ENCODE results near the gene MFSD2B.

GRCh38 chr2:24022324-24022974 is 12.6 kb downstream of the MFSD2B start:
- no peak for TF ChIP-seq POLR2A (IDR thresholded peaks at IDR 0.05; ENCODE audit: low read depth, low read length)
- TF ChIP-seq CTCF (IDR thresholded peaks at IDR 0.05; ENCODE audit: extremely low read depth in 1 of 2, insufficient read depth in 1 of 2, low read depth in 1 of 2, low read length in 2 of 2), result no peak
- no peak for TF ChIP-seq EZH2 (IDR thresholded peaks at IDR 0.05; ENCODE audit: borderline replicate concordance, low read depth, low read length, severe bottlenecking)
- TF ChIP-seq POLR2AphosphoS5 (IDR thresholded peaks at IDR 0.05; ENCODE audit: insufficient read depth, low read depth, low read length), result no peak
- no peak for TF ChIP-seq JUN (IDR thresholded peaks at IDR 0.05; ENCODE audit: borderline replicate concordance, insufficient read depth, insufficient read length, low read depth)
- TF ChIP-seq MAX (IDR thresholded peaks at IDR 0.05; ENCODE audit: insufficient read depth, insufficient read length), result no peak
- no peak for TF ChIP-seq GATA2 (IDR thresholded peaks at IDR 0.05; ENCODE audit: insufficient read depth, insufficient read length, low read depth, low read length)
- TF ChIP-seq FOS (IDR thresholded peaks at IDR 0.05; ENCODE audit: borderline replicate concordance, insufficient read depth, low read length), result no peak
- TF ChIP-seq MYC (IDR thresholded peaks at IDR 0.05; ENCODE audit: low read depth, low read length), result no peak
